ENCODE data around the gene C9orf57. TPM values are rescaled to one million over a fixed set of nuclear protein-coding genes. Genes with fewer than 3 reads are reported as not detected.
"Not testable (repeated sequence)": the region's sequence is repeated elsewhere in the genome, so short reads cannot be mapped to it uniquely, and the experiment has no call there.

Gene C9orf57, protein sequence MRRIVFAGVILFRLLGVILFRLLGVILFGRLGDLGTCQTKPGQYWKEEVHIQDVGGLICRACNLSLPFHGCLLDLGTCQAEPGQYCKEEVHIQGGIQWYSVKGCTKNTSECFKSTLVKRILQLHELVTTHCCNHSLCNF
- not detected in 2 replicates for total RNA-seq

- Mint-ChIP-seq H3K36me3 (ENCODE audit: low read depth) (no peaks in the 10 kb centered on the region), H3K27ac (no peak within 1 kb of the TSS), H3K9me3 (no peaks in the 10 kb centered on the region), H3K4me1 (no peaks in the 10 kb centered on the region), H3K27me3 (no peaks in the 10 kb centered on the region), H3K4me3 (no peak within 1 kb of the TSS)
- intact Hi-C loops (cut with micrococcal nuclease): no loop called here
- DNase-seq: no peak
Observed at GRCh38 chr9:72060513-72060912, at the start of gene C9orf57. C9orf57 (minus strand) TSS chr9:72060613; CDS start chr9:72059331, 1,282 bp downstream.

- no peaks in the 10 kb centered on the region for H3K9me3 Mint-ChIP-seq
- no peaks in the 10 kb centered on the region for H3K27me3 Mint-ChIP-seq
- H3K4me1 Mint-ChIP-seq: no peaks in the 10 kb centered on the region
- H3K36me3 Mint-ChIP-seq (ENCODE audit: low read depth): no peaks in the 10 kb centered on the region
- intact Hi-C loops (cut with micrococcal nuclease): no loop called here
- no peak overlapping the region for H3K27ac Mint-ChIP-seq
- DNase-seq: no peak
- H3K4me3 Mint-ChIP-seq: no peak overlapping the region
Observed at GRCh38 chr9:72102520-72102919, 42.1 kb upstream of the C9orf57 start.

GRCh38 chr9:72095520-72095919 lies 35.1 kb upstream of the C9orf57 start:
- H3K27me3 Mint-ChIP-seq; H3K36me3 Mint-ChIP-seq (ENCODE audit: low read depth); H3K27ac Mint-ChIP-seq; DNase-seq; intact Hi-C loops (cut with micrococcal nuclease); H3K4me3 Mint-ChIP-seq; H3K4me1 Mint-ChIP-seq; H3K9me3 Mint-ChIP-seq: not testable (repeated sequence)

- intact Hi-C loops (cut with micrococcal nuclease): no loop called here
- DNase-seq: no peak
- H3K27ac Mint-ChIP-seq: no peak overlapping the region
- H3K4me1 Mint-ChIP-seq: no peaks in the 10 kb centered on the region
- no peaks in the 10 kb centered on the region for H3K9me3 Mint-ChIP-seq
- no peaks in the 10 kb centered on the region for H3K27me3 Mint-ChIP-seq
- no peaks in the 10 kb centered on the region for H3K36me3 Mint-ChIP-seq (ENCODE audit: low read depth)
- no peak overlapping the region for H3K4me3 Mint-ChIP-seq
Observed at GRCh38 chr9:72092820-72093219, 32.4 kb upstream of the C9orf57 start.

DNA sequence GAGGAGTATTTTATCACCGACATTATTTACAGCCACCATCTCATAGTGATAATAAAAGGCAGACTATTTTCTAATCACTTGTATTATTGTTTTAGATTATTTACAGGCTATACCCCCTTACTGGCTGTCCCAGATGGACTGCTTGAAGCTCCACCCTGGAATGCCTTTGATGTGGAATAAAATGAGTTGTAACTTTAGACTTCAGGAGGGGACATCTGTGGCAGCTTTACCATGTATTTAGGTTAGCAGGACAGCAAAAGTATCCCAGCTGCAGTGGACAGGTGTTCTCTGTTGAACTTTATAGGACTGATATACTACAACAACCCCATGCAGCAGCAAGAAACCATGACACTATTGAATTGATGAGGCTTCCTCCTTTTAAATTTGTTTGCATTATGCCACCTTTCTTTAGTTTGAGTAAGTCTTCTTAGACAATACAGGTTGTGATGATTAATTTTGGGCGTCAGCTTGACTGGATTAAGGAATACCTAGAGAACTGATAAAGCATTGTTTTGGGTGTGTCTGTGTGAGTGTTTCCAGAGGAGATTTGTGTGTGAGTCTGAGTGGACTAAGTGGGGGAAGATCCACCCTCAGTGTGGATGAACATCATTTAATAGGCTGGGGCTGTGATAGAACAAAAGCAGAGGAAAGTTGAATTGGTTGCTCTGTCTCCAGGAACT lies 29.2 kb upstream of the C9orf57 start:
- Mint-ChIP-seq H3K4me3 (no peak overlapping the region), H3K27me3 (no peaks in the 10 kb centered on the region), H3K27ac (no peak overlapping the region), H3K4me1 (no peaks in the 10 kb centered on the region), H3K9me3 (no peaks in the 10 kb centered on the region), H3K36me3 (ENCODE audit: low read depth) (no peaks in the 10 kb centered on the region)
- intact Hi-C loops (cut with micrococcal nuclease): no loop called here
- DNase-seq: no peak

DNA sequence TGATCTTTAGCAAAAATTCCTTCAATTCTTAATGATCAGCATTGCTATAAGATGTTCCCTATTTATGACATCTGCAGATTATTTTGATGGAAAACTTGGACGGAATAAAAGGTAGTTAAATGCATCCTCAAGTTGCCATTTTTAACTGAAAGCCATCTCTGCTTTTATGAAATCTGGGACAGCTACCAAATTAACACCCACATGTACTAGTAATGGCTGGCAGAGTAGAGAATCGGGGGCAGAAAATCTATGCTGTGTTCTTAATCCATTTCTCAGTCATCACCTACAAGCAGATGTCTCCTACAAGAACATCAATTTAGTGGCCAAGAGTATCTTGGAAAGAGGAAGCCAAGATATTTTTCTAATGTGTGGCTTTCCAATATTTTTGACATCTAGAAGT lies 22.1 kb upstream of the C9orf57 start:
- no peaks in the 10 kb centered on the region for H3K9me3 Mint-ChIP-seq
- no peak for DNase-seq
- peaks cover 3% of the 10 kb centered on the region for H3K27me3 Mint-ChIP-seq
- no peak overlapping the region for H3K4me3 Mint-ChIP-seq
- intact Hi-C loops (cut with micrococcal nuclease): no loop called here
- no peak overlapping the region for H3K27ac Mint-ChIP-seq
- no peaks in the 10 kb centered on the region for H3K36me3 Mint-ChIP-seq (ENCODE audit: low read depth)
- no peaks in the 10 kb centered on the region for H3K4me1 Mint-ChIP-seq

GRCh38 chr9:72074666-72075065 lies 14.3 kb upstream of the C9orf57 start:
- DNase-seq; intact Hi-C loops (cut with micrococcal nuclease); H3K27me3 Mint-ChIP-seq; H3K9me3 Mint-ChIP-seq; H3K4me3 Mint-ChIP-seq; H3K4me1 Mint-ChIP-seq; H3K36me3 Mint-ChIP-seq (ENCODE audit: low read depth); H3K27ac Mint-ChIP-seq: not testable (repeated sequence)

- DNase-seq: no peak
- Mint-ChIP-seq H3K9me3 (no peaks in the 10 kb centered on the region), H3K4me3 (no peak overlapping the region), H3K36me3 (ENCODE audit: low read depth) (no peaks in the 10 kb centered on the region), H3K27me3 (no peaks in the 10 kb centered on the region), H3K4me1 (no peaks in the 10 kb centered on the region), H3K27ac (no peak overlapping the region)
- intact Hi-C loops (cut with micrococcal nuclease): no loop called here
Observed at GRCh38 chr9:72065076-72065475, 4.7 kb upstream of the C9orf57 start.

DNA sequence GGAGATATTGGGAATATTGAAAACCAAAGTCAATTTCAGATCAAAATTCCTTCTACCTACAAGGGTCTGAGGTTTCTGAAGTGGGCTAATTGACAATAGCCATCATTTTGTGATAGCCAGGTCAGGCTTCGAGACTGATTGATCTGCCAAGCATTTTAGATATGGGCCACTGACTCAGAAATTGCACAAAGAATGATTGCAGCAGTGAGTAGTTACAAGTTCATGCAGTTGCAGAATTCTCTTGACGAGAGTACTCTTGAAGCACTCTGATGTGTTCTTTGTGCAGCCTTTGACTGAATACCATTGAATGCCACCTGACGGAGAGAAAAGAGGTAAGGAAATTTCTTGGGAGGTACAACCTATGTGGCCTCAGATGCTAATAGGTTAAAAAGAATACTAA lies 8.3 kb downstream of the C9orf57 start:
- Mint-ChIP-seq H3K36me3 (ENCODE audit: low read depth) (no peaks in the 10 kb centered on the region), H3K27me3 (peaks cover 3% of the 10 kb centered on the region), H3K4me1 (no peaks in the 10 kb centered on the region), H3K9me3 (no peaks in the 10 kb centered on the region), H3K27ac (no peak overlapping the region), H3K4me3 (no peak overlapping the region)
- intact Hi-C loops (cut with micrococcal nuclease): no loop called here
- DNase-seq: no peak

GRCh38 chr9:72048850-72049249 lies 11.6 kb downstream of the C9orf57 start:
- H3K27ac Mint-ChIP-seq: no peak overlapping the region
- H3K4me1 Mint-ChIP-seq: no peaks in the 10 kb centered on the region
- intact Hi-C loops (cut with micrococcal nuclease): no loop called here
- no peak overlapping the region for H3K4me3 Mint-ChIP-seq
- H3K9me3 Mint-ChIP-seq: no peaks in the 10 kb centered on the region
- H3K27me3 Mint-ChIP-seq: peaks cover 3% of the 10 kb centered on the region
- no peaks in the 10 kb centered on the region for H3K36me3 Mint-ChIP-seq (ENCODE audit: low read depth)
- no peak for DNase-seq

DNA sequence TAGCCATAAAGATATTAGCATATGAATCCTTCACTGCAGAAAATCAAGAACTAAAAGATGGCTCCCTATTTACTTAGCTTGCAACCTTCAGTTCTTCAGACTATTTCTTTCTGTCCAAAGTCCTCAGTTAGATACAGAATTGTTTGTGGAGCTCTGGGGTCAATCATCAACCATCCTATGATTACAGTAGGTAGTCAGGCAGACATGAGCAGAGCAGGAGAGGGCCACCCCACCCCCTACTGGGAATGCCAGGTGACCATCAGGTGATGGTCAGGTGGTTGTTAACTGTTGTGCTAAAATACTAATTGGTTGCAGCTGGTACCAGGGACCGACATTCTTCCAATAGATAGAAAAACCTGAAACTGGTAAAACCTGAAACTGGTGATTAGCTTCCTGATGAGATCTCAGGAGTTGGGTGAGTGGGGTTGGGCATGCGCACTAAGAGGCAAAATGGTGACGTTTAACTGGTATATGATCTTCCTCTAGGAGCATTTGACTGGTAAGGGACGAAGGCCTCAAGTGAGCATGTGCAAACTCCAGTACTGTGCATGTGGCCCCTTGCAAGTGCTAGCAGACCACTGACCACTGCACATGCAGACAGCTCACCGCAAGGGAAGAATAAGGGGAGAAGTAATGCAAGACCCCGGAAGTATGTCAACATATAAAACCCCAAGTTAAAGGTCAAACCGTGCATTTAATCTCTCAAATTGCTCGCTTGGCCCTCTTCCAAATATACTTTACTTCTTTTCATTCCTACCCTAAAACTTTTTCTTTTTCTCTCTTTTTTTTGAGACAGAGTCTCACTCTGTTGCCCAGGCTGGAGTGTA lies 13.6 kb downstream of the C9orf57 start:
- DNase-seq: no peak
- no peaks in the 10 kb centered on the region for H3K4me1 Mint-ChIP-seq
- no peaks in the 10 kb centered on the region for H3K36me3 Mint-ChIP-seq (ENCODE audit: low read depth)
- intact Hi-C loops (cut with micrococcal nuclease): no loop called here
- no peak overlapping the region for H3K27ac Mint-ChIP-seq
- H3K27me3 Mint-ChIP-seq: peaks cover 11% of the 10 kb centered on the region
- no peak overlapping the region for H3K4me3 Mint-ChIP-seq
- H3K9me3 Mint-ChIP-seq: no peaks in the 10 kb centered on the region

DNA sequence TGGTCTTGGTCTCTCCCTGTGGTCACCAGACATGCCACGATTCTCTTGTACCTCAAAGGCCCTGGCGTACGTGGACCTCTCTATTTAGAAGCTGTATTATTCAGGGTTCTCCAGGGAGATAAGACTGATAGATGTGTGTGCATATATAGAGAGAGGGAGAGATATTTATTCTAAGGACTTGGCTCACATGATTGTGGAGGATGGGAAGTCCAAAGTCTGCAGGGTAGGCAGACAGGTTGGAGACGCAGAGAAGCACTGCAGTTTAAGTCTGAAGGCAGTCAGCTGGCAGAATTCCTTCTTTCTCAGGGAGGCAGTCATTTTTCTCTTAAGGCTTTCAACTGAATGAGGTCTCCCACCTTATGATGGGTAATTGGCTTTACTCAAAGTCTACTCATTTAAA lies 16.3 kb downstream of the C9orf57 start:
- Mint-ChIP-seq H3K4me3 (no peak overlapping the region), H3K27ac (no peak overlapping the region), H3K9me3 (no peaks in the 10 kb centered on the region), H3K27me3 (peaks cover 19% of the 10 kb centered on the region), H3K36me3 (ENCODE audit: low read depth) (no peaks in the 10 kb centered on the region), H3K4me1 (peaks cover 2% of the 10 kb centered on the region)
- intact Hi-C loops (cut with micrococcal nuclease): no loop called here
- no peak for DNase-seq

DNA sequence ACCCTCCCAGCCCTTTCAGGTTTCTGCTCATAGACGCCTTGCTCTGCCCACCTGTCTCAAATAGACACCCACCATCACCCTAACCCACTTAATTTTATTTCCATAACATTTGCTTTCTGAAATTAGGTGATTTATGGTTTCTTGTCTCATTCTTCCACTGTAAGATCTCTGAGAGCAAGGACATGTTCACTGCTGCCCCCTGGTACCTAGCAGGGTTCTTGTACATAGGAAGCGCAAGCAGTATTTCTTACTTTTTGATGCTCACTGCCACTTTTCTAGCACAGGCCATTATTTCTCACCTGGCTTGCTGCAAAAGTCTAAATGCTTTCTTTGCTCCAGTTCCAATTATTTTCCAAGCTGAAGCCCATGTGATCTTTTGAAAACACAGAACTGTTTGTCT lies 16.8 kb downstream of the C9orf57 start:
- Mint-ChIP-seq H3K4me3 (no peak overlapping the region), H3K27me3 (peaks cover 20% of the 10 kb centered on the region), H3K27ac (no peak overlapping the region), H3K36me3 (ENCODE audit: low read depth) (no peaks in the 10 kb centered on the region), H3K4me1 (peaks cover 4% of the 10 kb centered on the region), H3K9me3 (no peaks in the 10 kb centered on the region)
- intact Hi-C loops (cut with micrococcal nuclease): no loop called here
- DNase-seq: no peak

GRCh38 chr9:72042928-72043327 lies 17.5 kb downstream of the C9orf57 start:
- Mint-ChIP-seq H3K9me3 (no peaks in the 10 kb centered on the region), H3K4me3 (no peak overlapping the region), H3K36me3 (ENCODE audit: low read depth) (no peaks in the 10 kb centered on the region), H3K27ac (no peak overlapping the region), H3K4me1 (peaks cover 4% of the 10 kb centered on the region), H3K27me3 (peaks cover 20% of the 10 kb centered on the region)
- intact Hi-C loops (cut with micrococcal nuclease): no loop called here
- DNase-seq: no peak
